GM12878 (cell line): ENCODE results near the gene PROCA1.

Experiments used
- CEBPB ChIP-seq, 2 experiments: fragments of 150-350 bp in 1 of 2; IDR thresholded peaks; 2 replicates each; pipeline ENCODE4 v1.6.1; 2012 to 2014; ENCODE audit warnings: low read depth in 2 of 2, low read length in 2 of 2, borderline replicate concordance in 1 of 2, inconsistent platforms in 1 of 2
- CHD2 ChIP-seq: IDR thresholded peaks from 2 replicates; pipeline ENCODE4 v1.6.1; 2011; ENCODE audit warnings: low read depth, low read length, improper control_type of control experiment, borderline replicate concordance
- CREM ChIP-seq: IDR thresholded peaks from 2 replicates; pipeline ENCODE4 v1.6.1; 2014; ENCODE audit warnings: antibody characterized with exemption, low read depth
- EP300 ChIP-seq, 2 experiments: fragments of 150-350 bp in 1 of 2; IDR thresholded peaks; 2 replicates each; pipeline ENCODE4 v1.6.1; 2011 to 2012; ENCODE audit warnings: low read depth in 2 of 2, low read length in 2 of 2, borderline replicate concordance in 1 of 2, improper control_type of control experiment in 1 of 2, inconsistent platforms in 1 of 2; ENCODE audit not compliant: control insufficient read depth in 1 of 2
- MTA2 ChIP-seq: fragments of 450-650 bp; IDR thresholded peaks from 2 replicates; pipeline ENCODE4 v1.6.1; 2016; ENCODE audit warnings: low read depth, mild to moderate bottlenecking, moderate library complexity
- ZNF24 ChIP-seq: fragments of 450-650 bp; IDR thresholded peaks from 2 replicates; pipeline ENCODE4 v1.6.1; 2017; ENCODE audit warnings: antibody characterized with exemption, mild to moderate bottlenecking
- TF ChIP-seq, protein P1 (sequence below): IDR thresholded peaks from 2 replicates; pipeline ENCODE4 v1.6.1; 2011; ENCODE audit warnings: borderline replicate concordance, low read depth, mild to moderate bottlenecking, moderate library complexity, mixed read lengths, low read length; ENCODE audit not compliant: insufficient read depth; ENCODE audit errors: extremely low read length
- TF ChIP-seq, protein P2 (sequence below), 3 experiments: IDR thresholded peaks in 2 of 3; conservative IDR thresholded peaks in 1 of 3; 2 replicates each; pipeline ENCODE4 v1.5.1; 2011; ENCODE audit warnings: low read depth in 3 of 3, low read length in 3 of 3, mild to moderate bottlenecking in 3 of 3, control low read depth in 2 of 3, moderate library complexity in 2 of 3, inconsistent platforms in 1 of 3, mixed read lengths in 1 of 3; ENCODE audit not compliant: control insufficient read depth in 2 of 3, insufficient read depth in 1 of 3; ENCODE audit errors: extremely low read depth in 1 of 3
- TF ChIP-seq, protein P3 (sequence below): IDR thresholded peaks from 2 replicates; pipeline ENCODE4 v1.6.1; 2012; ENCODE audit warnings: low read length, inconsistent platforms

DNA sequence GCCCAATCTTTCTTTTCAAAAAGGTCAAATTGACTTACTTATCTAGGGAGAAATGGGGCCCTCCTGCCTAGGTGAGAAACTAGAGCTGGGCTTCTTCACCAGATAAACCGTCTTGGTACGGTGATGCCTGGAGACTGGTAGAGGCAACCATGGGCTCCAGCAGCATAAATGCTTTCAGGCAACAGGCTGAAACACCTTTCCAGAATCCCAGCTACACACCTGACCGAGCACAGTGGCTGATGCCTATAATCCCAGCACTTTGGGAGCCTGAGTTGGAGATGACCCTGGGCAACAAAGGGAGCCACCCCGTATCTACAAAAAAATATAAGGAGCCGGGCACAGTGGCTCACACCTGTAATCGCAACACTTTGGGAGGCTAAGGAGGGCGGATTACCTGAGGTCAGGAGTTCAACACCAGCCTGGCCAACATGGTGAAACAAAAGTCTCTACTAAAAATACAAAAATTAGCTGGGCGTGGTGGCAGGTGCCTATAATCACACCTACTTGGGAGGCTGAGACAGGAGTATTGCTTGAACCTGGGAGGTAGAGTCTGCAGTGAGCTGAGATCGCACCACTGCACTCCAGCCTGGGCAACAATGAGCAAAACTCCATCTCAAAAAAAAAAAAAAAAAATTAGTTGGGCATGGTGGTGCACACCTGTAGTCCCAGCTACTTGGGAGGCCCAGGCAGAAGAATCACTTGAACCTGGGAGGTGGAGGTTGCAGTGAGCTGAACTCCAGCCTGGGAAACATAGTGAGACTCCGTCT, 40.1 kb upstream of the PROCA1 start:
- TF ChIP-seq EP300 (IDR thresholded peaks at IDR 0.05; ENCODE audit: borderline replicate concordance in 1 of 2, control insufficient read depth in 1 of 2, low read depth in 2 of 2, low read length in 2 of 2) (no peak), CEBPB (IDR thresholded peaks at IDR 0.05; ENCODE audit: borderline replicate concordance in 1 of 2, low read depth in 2 of 2, low read length in 2 of 2) (no peak), CREM (no peak), MTA2 (no peak), ZNF24 (no peak), CHD2 (no peak)
- TF ChIP-seq, protein P1, sequence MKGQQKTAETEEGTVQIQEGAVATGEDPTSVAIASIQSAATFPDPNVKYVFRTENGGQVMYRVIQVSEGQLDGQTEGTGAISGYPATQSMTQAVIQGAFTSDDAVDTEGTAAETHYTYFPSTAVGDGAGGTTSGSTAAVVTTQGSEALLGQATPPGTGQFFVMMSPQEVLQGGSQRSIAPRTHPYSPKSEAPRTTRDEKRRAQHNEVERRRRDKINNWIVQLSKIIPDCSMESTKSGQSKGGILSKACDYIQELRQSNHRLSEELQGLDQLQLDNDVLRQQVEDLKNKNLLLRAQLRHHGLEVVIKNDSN: no peak
- TF ChIP-seq, protein P2, sequence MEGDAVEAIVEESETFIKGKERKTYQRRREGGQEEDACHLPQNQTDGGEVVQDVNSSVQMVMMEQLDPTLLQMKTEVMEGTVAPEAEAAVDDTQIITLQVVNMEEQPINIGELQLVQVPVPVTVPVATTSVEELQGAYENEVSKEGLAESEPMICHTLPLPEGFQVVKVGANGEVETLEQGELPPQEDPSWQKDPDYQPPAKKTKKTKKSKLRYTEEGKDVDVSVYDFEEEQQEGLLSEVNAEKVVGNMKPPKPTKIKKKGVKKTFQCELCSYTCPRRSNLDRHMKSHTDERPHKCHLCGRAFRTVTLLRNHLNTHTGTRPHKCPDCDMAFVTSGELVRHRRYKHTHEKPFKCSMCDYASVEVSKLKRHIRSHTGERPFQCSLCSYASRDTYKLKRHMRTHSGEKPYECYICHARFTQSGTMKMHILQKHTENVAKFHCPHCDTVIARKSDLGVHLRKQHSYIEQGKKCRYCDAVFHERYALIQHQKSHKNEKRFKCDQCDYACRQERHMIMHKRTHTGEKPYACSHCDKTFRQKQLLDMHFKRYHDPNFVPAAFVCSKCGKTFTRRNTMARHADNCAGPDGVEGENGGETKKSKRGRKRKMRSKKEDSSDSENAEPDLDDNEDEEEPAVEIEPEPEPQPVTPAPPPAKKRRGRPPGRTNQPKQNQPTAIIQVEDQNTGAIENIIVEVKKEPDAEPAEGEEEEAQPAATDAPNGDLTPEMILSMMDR (IDR thresholded peaks at IDR 0.05 in 2 of 3, conservative IDR thresholded peaks at IDR 0.05 in 1 of 3; ENCODE audit: control insufficient read depth in 2 of 3, extremely low read depth in 1 of 3, insufficient read depth in 1 of 3, low read depth in 3 of 3, low read length in 3 of 3): no peak
- TF ChIP-seq, protein P3, sequence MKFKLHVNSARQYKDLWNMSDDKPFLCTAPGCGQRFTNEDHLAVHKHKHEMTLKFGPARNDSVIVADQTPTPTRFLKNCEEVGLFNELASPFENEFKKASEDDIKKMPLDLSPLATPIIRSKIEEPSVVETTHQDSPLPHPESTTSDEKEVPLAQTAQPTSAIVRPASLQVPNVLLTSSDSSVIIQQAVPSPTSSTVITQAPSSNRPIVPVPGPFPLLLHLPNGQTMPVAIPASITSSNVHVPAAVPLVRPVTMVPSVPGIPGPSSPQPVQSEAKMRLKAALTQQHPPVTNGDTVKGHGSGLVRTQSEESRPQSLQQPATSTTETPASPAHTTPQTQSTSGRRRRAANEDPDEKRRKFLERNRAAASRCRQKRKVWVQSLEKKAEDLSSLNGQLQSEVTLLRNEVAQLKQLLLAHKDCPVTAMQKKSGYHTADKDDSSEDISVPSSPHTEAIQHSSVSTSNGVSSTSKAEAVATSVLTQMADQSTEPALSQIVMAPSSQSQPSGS: no peak
